Stomach (tissue), 9 donors: Measurements from ENCODE around the gene FSD1. TPM values are rescaled to one million over a fixed set of nuclear protein-coding genes. Genes with fewer than 3 reads are reported as not detected.

ENCODE experiments used
- DNase-seq, 2 donors: peaks; one replicate each; pipeline versions ENCODE4 v3.0.0 to v3.0.0-alpha.2; 2013 to 2019
- H3K27ac ChIP-seq, 5 donors: fragments of 200-600 bp in 4 of 5; sonication (generic) in 4 of 5; one replicate each; pipeline ENCODE4 v1.5.1; 2013 to 2019; ENCODE audit warnings: mild to moderate bottlenecking in 1 of 5, moderate library complexity in 1 of 5
- H3K27me3 ChIP-seq, 3 donors: fragments of 200-600 bp; sonication (generic); one replicate each; pipeline ENCODE4 v1.5.1; 2017 to 2019; ENCODE audit warnings: mixed run types in 1 of 3
- H3K36me3 ChIP-seq, 4 donors: fragments of 200-600 bp; sonication (generic); 1 replicate in 3 of 4; 2 replicates in 1 of 4; pipeline ENCODE4 v1.5.1; 2016 to 2019
- H3K4me1 ChIP-seq, 4 donors: fragments of 200-600 bp; sonication (generic); one replicate each; pipeline ENCODE4 v1.5.1; 2016 to 2019
- H3K4me3 ChIP-seq, 4 donors: fragments of 200-600 bp; sonication (generic) in 3 of 4; one replicate each; pipeline ENCODE4 v1.5.1; 2016 to 2019; ENCODE audit warnings: mild to moderate bottlenecking in 1 of 4
- H3K9me3 ChIP-seq, 4 donors: fragments of 200-600 bp; sonication (generic); one replicate each; pipeline ENCODE4 v1.5.1; 2016 to 2019
- CTCF ChIP-seq, 7 experiments: fragments of 450-650 bp in 4 of 7; fragments of 200-600 bp in 3 of 7; sonication (generic) in 3 of 7; IDR thresholded peaks; one replicate each; pipeline ENCODE4 v1.5.1; 2016 to 2019; ENCODE audit warnings: antibody characterized with exemption in 7 of 7, control low read depth in 2 of 7, mild to moderate bottlenecking in 1 of 7
- EP300 ChIP-seq: sonication (generic); formaldehyde crosslinking; IDR thresholded peaks from one replicate; pipeline ENCODE4 v1.6.1; 2017; ENCODE audit warnings: antibody characterized with exemption
- POLR2A ChIP-seq, 4 donors: fragments of 450-650 bp; IDR thresholded peaks; one replicate each; pipeline ENCODE4 v1.6.1; 2016; ENCODE audit warnings: antibody characterized with exemption in 4 of 4, control low read depth in 2 of 4, mild to moderate bottlenecking in 1 of 4, moderate library complexity in 1 of 4
- POLR2AphosphoS5 ChIP-seq, 3 donors: sonication (generic); formaldehyde crosslinking; IDR thresholded peaks; one replicate each; pipeline ENCODE4 v1.6.1; 2016; ENCODE audit warnings: antibody characterized with exemption in 3 of 3
- WGBS, 5 donors: extraction: QIAGEN DNeasy Blood & Tissue Kit in 3 of 5; methylation state at CpG; one replicate each; pipeline versions ENCODE4 v1.1.5 to v1.1.7; 2013 to 2018; 5-methylcytosine and 5-hydroxymethylcytosine counted together
- intact Hi-C: fragments of 100-400 bp; cut with DNase I; formaldehyde crosslinking; loops from one replicate; pipeline ENCODE4 v1.15.1; 2023; ENCODE audit warnings: low total_unique reads
- polyA plus RNA-seq, 3 donors: library from polyadenylated mRNA; stranded (reverse); fragments of 200-250 nt; gene quantifications; one replicate each; pipeline ENCODE4 v1.2.3, GENCODE V29; 2013
- total RNA-seq, 5 donors: library from RNA; depleted of rRNA; stranded (reverse); fragments of >200 nt; gene quantifications; one replicate each; pipeline versions ENCODE4 v1.1.0 to v1.2.3, GENCODE V29; 2014 to 2016
- donor health status: healthy with polysubstance abuse.
- donor health status: Bipolar disorder and iron deficiency.
- donor health status: healthy.

Gene FSD1
- total and polyA plus RNA-seq, 8 donors = 0.31 to 12.5 (median 1.3) TPM; not detected in 3

DNA sequence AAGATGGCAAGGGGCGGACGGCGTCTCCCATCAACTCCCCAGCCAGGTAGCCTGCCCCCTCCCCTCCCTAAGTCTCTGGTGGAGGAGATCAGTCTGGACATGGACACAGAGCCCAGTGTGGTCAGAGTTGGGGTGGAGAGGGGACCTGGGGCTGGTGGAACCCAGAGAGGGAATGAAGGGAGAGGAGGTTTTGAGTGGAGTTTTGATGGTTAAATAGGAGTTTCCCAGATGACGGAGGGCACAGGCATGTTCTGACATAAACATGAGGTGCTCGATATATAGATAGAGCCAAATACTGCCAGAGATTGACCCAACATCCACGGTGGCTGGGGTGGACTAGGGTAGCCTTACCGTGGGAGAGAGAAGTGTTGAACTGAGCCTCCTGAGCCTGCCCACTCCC is 14.1 kb downstream of the FSD1 start:
- Histone ChIP-seq H3K9me3 (peaks cover 0 to 11% (median 0%) of the 10 kb centered on the region in 4 donors), H3K4me1 (peaks cover 0 to 9% (median 0%) of the 10 kb centered on the region in 4 donors), H3K36me3 (no peaks in the 10 kb centered on the region), H3K4me3 (no peak overlapping the region), H3K27ac (no peak overlapping the region), H3K27me3 (peaks cover 0 to 8% (median 0%) of the 10 kb centered on the region in 3 donors)
- 94 to 99% (median 96%) methylated on average over 7 of the region's 7 CpGs for WGBS, 5 donors
- no peak for TF ChIP-seq EP300
- no peak for TF ChIP-seq POLR2AphosphoS5 (IDR thresholded peaks at IDR 0.05)
- no peak for TF ChIP-seq CTCF (IDR thresholded peaks at IDR 0.05)
- TF ChIP-seq POLR2A (IDR thresholded peaks at IDR 0.05) = no peak
- no peak for DNase-seq
- intact Hi-C loops = no loop called here

GRCh38 chr19:4319067-4319718 is 14.8 kb downstream of the FSD1 start:
- Histone ChIP-seq H3K27ac (no peak overlapping the region), H3K4me3 (no peak overlapping the region), H3K9me3 (peaks cover 0 to 11% (median 0%) of the 10 kb centered on the region in 4 donors), H3K4me1 (peaks cover 0 to 2% (median 0%) of the 10 kb centered on the region in 4 donors), H3K27me3 (peaks cover 0 to 8% (median 0%) of the 10 kb centered on the region in 3 donors), H3K36me3 (no peaks in the 10 kb centered on the region)
- intact Hi-C loops = no loop called here
- DNase-seq = no peak
- 92 to 97% (median 94%) methylated on average over 2 of the region's 2 CpGs for WGBS, 5 donors
- TF ChIP-seq POLR2AphosphoS5 (IDR thresholded peaks at IDR 0.05) (no peak), POLR2A (IDR thresholded peaks at IDR 0.05) (no peak), EP300 (no peak), CTCF (IDR thresholded peaks at IDR 0.05) (no peak)

DNA sequence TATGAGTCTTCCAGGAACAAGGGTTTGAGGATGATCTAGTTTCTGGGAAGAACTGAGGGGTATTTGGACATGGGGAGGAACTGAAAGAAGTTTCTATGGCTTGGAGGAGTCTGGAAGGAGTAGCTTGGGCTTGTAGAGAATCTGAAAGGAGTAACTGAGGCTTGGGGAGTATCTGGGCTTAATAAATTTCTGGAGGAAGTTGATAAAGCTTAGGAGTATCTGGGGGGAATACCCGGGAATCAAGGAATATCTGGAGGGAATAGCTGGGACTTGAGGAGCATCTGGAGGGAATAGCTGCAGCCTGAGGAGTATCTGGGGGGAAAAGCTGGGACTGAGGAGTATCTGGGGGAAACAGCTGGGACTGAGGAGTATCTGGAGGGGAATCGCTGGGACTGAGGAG is 16.0 kb downstream of the FSD1 start:
- no peak for DNase-seq
- intact Hi-C loops = no loop called here
- TF ChIP-seq POLR2A (IDR thresholded peaks at IDR 0.05) (no peak), CTCF (IDR thresholded peaks at IDR 0.05) (no peak), EP300 (no peak), POLR2AphosphoS5 (IDR thresholded peaks at IDR 0.05) (no peak)
- peaks cover 0 to 8% (median 0%) of the 10 kb centered on the region in 3 donors for H3K27me3 ChIP-seq
- H3K36me3 ChIP-seq = no peaks in the 10 kb centered on the region
- 87 to 97% (median 97%) methylated on average over 2 of the region's 2 CpGs for WGBS, 5 donors
- peaks cover 0 to 11% (median 0%) of the 10 kb centered on the region in 4 donors for H3K9me3 ChIP-seq
- H3K4me3 ChIP-seq = no peak overlapping the region
- H3K4me1 ChIP-seq = no peaks in the 10 kb centered on the region
- no peak overlapping the region for H3K27ac ChIP-seq

DNA sequence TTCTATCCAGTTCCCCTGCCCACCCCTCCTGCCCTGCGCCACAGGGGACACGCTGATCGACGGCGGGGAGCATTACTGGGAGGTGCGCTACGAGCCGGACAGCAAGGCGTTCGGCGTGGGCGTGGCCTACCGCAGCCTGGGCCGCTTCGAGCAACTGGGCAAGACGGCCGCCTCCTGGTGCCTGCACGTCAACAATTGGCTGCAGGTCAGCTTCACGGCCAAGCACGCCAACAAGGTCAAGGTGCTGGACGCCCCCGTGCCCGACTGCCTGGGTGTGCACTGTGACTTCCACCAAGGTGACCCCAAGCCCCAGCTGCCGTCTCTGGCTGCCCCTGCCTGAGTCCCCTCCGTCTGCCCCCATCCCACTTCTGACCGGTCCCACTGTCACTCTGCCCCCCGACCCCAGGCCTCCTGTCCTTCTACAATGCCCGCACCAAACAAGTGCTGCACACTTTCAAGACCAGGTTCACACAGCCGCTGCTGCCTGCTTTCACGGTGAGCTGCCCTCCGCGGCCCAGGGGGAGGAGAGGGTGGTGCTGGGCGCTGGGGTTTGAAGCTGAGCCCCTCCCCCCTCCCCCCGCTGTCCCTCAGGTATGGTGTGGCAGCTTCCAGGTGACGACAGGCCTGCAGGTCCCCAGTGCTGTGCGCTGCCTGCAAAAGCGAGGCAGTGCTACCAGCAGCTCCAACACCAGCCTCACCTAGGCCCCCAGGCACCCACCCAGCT is 18.7 kb downstream of the FSD1 start:
- no peak overlapping the region for H3K4me3 ChIP-seq
- H3K9me3 ChIP-seq = peaks cover 0 to 11% (median 0%) of the 10 kb centered on the region in 4 donors
- peaks cover 16 to 18% (median 17%) of the 10 kb centered on the region in 4 donors for H3K4me1 ChIP-seq
- H3K27me3 ChIP-seq = peaks cover 0 to 23% (median 0%) of the 10 kb centered on the region in 3 donors
- 43 to 87% (median 67%) methylated on average over 20 to 37 of the region's 37 CpGs for WGBS, 5 donors
- intact Hi-C loops = no loop called here
- no peaks in the 10 kb centered on the region for H3K36me3 ChIP-seq
- DNase-seq = peak; percentile 48 to 86
- peak overlapping the region in 2 of 5 donors; percentile 34 to 38 for H3K27ac ChIP-seq
- TF ChIP-seq CTCF (IDR thresholded peaks at IDR 0.05) (no peak), POLR2AphosphoS5 (IDR thresholded peaks at IDR 0.05) (no peak), EP300 (no peak)
